ENCODE data around the gene LRP8.

DNA sequence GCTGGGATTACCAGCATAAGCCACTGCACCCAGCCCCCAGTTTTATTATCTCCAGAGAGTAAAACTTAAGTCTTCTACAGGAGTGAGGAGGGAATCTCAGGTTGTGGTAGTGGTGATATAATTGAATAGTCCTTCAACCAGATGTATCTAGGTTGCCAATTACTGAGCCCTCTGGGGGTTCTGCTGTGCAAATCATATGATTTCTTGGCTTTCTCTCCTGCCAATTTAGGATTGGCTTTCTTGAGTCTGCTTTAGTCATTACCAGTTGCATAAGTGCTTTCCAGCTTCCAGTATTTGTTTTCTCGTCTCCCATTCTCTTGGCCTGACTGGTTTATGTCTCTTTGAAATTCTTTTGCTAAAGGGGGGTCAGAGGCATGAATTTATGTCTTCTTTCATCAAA is 120.1 kb downstream of the LRP8 start:
- TF ChIP-seq, protein P1, sequence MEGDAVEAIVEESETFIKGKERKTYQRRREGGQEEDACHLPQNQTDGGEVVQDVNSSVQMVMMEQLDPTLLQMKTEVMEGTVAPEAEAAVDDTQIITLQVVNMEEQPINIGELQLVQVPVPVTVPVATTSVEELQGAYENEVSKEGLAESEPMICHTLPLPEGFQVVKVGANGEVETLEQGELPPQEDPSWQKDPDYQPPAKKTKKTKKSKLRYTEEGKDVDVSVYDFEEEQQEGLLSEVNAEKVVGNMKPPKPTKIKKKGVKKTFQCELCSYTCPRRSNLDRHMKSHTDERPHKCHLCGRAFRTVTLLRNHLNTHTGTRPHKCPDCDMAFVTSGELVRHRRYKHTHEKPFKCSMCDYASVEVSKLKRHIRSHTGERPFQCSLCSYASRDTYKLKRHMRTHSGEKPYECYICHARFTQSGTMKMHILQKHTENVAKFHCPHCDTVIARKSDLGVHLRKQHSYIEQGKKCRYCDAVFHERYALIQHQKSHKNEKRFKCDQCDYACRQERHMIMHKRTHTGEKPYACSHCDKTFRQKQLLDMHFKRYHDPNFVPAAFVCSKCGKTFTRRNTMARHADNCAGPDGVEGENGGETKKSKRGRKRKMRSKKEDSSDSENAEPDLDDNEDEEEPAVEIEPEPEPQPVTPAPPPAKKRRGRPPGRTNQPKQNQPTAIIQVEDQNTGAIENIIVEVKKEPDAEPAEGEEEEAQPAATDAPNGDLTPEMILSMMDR (IDR thresholded peaks at IDR 0.05), result no peak
- no peak for TF ChIP-seq POLR2A (IDR thresholded peaks at IDR 0.05)
